Type B pancreatic cell (in vitro differentiated cells): ENCODE results near the gene C1orf159. TPM values are rescaled to one million over a fixed set of nuclear protein-coding genes. Genes with fewer than 3 reads are reported as not detected.

ENCODE experiments used
- DNase-seq: peaks from one replicate; pipeline ENCODE4 v3.0.0; 2021; ENCODE audit warnings: mixed read lengths; ENCODE audit not compliant: unreplicated experiment; ENCODE audit errors: extremely low spot score
- H3K27ac Mint-ChIP-seq: 2 replicates; pipeline ENCODE4 v1.8.0; 2021; ENCODE audit warnings: mild to moderate bottlenecking, mixed read lengths
- H3K27me3 Mint-ChIP-seq: 2 replicates; pipeline ENCODE4 v1.8.0; 2021; ENCODE audit warnings: mixed read lengths
- H3K36me3 Mint-ChIP-seq: 2 replicates; pipeline ENCODE4 v1.8.0; 2021; ENCODE audit warnings: mixed read lengths
- H3K4me1 Mint-ChIP-seq: one replicate; pipeline ENCODE4 v1.8.0; 2021; ENCODE audit warnings: mixed read lengths; ENCODE audit not compliant: unreplicated experiment
- H3K4me3 Mint-ChIP-seq: 2 replicates; pipeline ENCODE4 v1.8.0; 2021; ENCODE audit warnings: mild to moderate bottlenecking, mixed read lengths
- H3K9me3 Mint-ChIP-seq: 2 replicates; pipeline ENCODE4 v1.8.0; 2021; ENCODE audit warnings: mixed read lengths
- total RNA-seq: library from RNA; stranded (reverse); gene quantifications from 2 replicates; pipeline ENCODE4 v1.2.1, GENCODE V29; 2021; ENCODE audit warnings: low replicate concordance
- TF ChIP-seq, protein P1 (sequence below): fragments of 200-600 bp; sonication (generic); conservative IDR thresholded peaks from 2 replicates; pipeline ENCODE4 v1.5.0; 2021; ENCODE audit warnings: antibody characterized with exemption, mild to moderate bottlenecking

The C1orf159 gene
- total RNA-seq, 1 donor from 2014 or later, result 21.2 TPM

DNA sequence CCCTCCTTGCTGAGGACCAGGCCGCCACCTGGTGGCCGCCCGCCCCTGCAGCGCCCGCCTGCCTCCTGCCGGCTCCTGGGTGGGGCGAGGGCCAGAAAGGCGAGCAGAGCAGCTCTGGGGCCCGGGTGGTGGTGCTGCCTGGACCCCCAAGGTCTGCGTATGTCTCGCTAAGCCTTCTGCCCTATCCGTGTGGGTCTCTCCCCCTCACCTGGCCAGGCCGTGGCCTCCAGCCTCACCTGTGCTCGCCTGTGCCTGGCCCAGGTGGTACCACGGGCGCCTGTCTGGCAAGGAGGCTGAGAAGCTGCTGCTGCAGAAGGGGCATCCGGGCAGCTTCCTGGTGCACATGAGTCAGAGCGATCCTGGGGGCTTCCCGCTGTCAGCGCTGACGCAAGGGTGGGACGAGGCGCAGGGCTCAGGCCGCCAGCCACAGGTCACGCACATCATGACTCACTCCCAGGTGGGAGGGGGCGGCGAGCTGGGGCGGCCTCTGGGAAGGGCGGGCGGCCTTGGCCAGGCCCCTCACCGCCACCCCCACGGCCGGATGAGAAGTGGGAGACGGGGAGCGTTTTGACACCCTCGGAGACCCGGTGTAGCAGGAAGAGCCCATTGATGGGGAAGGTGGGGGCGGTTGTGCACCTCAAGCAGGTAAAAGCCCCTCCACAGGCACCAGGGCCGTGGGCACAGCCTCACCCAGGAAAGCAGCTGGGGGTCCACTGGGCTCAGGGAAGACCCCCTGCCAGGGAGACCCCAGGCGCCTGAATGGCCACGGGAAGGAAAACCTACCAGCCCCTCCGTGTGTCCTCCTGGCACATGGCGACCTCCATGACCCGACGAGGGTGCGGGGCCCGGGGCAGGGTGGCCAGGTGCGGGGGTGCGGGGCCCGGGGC lies 51.7 kb downstream of the C1orf159 start:
- H3K4me3 Mint-ChIP-seq, result no peak overlapping the region

DNA sequence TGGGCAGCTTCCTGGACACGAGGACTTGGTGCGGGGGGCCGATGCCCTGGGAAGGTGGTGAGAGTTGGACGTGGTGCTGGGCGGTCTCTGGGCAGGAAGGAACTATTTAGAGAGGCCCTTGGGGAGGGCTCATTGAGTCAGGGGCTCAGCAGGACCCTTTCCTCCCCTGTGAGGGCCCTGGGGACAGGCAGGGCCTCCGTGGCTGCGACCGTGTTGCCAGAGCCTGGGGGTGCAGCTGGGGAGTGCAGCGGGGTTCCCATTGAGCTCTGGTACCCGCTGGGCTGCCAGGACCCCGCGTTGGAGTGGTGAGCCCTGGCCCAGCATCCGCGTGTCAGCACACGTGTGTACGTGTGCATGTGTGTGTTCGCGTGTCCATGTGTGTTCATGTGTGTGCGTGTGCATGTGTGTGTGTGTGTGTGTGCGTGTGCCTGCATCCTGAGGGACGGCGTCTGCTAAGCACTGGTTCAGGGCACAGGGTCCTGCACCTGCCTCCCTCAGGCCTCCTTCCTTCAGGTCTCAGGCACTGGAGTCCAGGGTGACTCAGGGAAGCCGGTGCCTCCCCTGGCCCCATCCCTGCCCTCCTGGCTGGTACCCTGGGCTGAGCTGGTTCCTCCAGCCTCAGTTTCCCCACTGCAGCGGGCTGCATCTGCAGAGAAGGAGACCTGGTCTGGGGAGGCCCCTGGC lies 52.5 kb downstream of the C1orf159 start:
- H3K4me3 Mint-ChIP-seq, result no peak overlapping the region
- H3K36me3 Mint-ChIP-seq, result no peaks in the 10 kb centered on the region
- peaks cover 1% of the 10 kb centered on the region for H3K4me1 Mint-ChIP-seq
- H3K27me3 Mint-ChIP-seq, result peaks cover 32% of the 10 kb centered on the region
- DNase-seq, result no peak
- H3K9me3 Mint-ChIP-seq, result no peaks in the 10 kb centered on the region
- TF ChIP-seq, protein P1, sequence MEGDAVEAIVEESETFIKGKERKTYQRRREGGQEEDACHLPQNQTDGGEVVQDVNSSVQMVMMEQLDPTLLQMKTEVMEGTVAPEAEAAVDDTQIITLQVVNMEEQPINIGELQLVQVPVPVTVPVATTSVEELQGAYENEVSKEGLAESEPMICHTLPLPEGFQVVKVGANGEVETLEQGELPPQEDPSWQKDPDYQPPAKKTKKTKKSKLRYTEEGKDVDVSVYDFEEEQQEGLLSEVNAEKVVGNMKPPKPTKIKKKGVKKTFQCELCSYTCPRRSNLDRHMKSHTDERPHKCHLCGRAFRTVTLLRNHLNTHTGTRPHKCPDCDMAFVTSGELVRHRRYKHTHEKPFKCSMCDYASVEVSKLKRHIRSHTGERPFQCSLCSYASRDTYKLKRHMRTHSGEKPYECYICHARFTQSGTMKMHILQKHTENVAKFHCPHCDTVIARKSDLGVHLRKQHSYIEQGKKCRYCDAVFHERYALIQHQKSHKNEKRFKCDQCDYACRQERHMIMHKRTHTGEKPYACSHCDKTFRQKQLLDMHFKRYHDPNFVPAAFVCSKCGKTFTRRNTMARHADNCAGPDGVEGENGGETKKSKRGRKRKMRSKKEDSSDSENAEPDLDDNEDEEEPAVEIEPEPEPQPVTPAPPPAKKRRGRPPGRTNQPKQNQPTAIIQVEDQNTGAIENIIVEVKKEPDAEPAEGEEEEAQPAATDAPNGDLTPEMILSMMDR, result no peak
- H3K27ac Mint-ChIP-seq, result no peak overlapping the region

More for the DNA sequence above, 51.7 kb downstream of the C1orf159 start:
- DNase-seq, result no peak
- H3K27ac Mint-ChIP-seq, result no peak overlapping the region
- H3K9me3 Mint-ChIP-seq, result no peaks in the 10 kb centered on the region
- peaks cover 26% of the 10 kb centered on the region for H3K27me3 Mint-ChIP-seq
- TF ChIP-seq, protein P1, result peak; percentile 88
- H3K4me1 Mint-ChIP-seq, result no peaks in the 10 kb centered on the region
- H3K36me3 Mint-ChIP-seq, result no peaks in the 10 kb centered on the region

DNA sequence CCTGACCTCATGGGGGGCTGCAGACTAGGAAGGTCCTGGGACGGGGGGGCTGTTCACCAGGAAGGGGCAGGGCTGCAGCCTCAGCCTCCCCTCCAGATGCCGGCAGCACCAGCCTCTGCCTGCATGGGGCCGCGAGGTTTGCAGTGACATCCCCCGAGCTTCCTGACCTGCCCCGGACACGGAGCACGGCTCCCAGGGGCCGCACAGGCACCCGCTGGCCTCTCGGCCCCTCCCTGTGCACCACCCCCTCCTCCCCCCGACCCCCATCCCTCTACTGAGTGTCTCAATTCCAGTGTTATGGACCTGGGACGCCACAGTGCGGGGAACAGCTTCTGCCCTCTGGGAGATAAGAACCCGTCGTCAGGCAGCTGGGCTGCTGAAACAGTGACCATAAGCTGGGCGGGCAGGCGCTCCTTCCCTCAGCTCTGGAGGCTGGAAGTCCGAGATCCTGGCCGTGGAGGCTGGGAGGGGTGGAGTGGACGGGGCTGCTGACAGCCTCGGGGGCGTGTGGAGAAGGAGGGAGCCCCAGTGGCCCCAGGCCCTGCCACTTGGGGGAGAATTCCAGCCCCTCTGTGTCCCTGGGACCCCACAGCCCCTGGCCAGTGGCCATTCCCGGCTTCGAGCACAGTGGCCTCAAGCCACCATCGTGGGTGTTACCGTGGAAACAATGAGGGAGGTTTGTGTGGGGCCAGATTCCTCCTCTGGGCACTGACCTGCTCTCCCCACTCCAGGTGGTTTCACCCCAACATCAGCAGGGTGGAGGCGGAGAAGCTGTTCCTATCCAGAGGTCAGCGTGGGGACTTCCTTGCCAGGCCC lies 53.3 kb downstream of the C1orf159 start:
- DNase-seq, result no peak
- Mint-ChIP-seq H3K27me3 (peaks cover 36% of the 10 kb centered on the region), H3K4me1 (peaks cover 5% of the 10 kb centered on the region), H3K27ac (no peak overlapping the region), H3K36me3 (no peaks in the 10 kb centered on the region), H3K9me3 (no peaks in the 10 kb centered on the region), H3K4me3 (no peak overlapping the region)
- TF ChIP-seq, protein P1, result no peak

DNA sequence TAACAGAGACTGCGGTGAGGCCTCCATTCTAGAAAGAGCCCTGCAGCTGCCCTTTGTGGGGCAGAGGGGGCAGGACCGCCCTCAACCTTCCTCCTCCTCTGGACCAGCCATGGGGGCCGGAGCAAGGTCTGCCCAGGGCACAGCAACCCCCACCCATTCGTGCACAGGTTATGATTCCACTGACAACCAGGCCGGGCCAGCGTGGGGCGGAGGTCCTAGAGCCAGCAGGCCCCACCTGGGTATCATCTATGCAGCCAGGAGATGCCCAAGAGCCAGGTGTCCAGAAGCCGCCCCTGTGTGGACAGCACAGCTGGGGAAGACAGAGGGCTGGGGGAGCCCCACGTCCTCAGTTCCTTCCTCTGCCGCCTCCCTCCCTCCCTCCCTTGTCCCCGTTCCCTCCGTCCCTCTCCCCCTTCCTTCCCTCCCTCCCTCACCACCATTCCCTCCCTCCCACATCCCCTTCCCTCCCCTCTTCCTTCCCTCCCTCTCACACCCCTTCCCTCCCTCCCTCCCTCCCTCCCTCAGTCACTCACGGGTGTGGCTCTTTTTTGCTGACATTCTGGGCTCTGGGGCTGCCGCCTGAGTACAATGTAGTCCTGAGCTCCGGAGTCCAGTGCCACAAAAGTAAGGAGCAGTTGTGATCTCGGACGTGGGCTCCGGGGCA lies 54.1 kb downstream of the C1orf159 start:
- H3K4me3 Mint-ChIP-seq, result no peak overlapping the region

More for the DNA sequence above, 54.1 kb downstream of the C1orf159 start:
- Mint-ChIP-seq H3K27me3 (peaks cover 42% of the 10 kb centered on the region), H3K4me1 (peaks cover 5% of the 10 kb centered on the region), H3K27ac (no peak overlapping the region), H3K9me3 (no peaks in the 10 kb centered on the region), H3K36me3 (no peaks in the 10 kb centered on the region)
- TF ChIP-seq, protein P1, result no peak
- DNase-seq, result no peak
